SIG-M5 (cell line): ENCODE measurements around the gene PEX14.

ENCODE experiments used
- DNase-seq: peaks from one replicate; lab custom pipeline; 2025; lab: John Stamatoyannopoulos, UW

PEX14 gene

DNA sequence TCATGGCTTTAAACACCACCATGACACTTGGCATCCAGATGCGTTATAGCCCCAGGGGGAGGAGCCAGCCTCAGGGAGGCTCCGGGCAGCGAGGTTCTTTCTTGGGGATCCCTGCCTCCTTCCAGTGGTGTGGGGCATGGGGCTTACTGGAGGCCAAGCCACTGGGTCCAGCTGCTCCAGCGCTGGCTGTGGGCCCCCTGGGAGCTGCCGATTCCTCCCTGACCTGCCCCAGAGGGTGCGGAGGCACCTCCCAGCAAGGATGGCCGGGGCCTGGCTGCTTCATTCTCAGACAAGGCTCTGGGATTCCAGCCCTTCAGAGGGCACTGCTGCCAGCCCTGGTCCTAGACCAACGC, 159.3 kb downstream of the PEX14 start:
- no peak for DNase-seq

DNA sequence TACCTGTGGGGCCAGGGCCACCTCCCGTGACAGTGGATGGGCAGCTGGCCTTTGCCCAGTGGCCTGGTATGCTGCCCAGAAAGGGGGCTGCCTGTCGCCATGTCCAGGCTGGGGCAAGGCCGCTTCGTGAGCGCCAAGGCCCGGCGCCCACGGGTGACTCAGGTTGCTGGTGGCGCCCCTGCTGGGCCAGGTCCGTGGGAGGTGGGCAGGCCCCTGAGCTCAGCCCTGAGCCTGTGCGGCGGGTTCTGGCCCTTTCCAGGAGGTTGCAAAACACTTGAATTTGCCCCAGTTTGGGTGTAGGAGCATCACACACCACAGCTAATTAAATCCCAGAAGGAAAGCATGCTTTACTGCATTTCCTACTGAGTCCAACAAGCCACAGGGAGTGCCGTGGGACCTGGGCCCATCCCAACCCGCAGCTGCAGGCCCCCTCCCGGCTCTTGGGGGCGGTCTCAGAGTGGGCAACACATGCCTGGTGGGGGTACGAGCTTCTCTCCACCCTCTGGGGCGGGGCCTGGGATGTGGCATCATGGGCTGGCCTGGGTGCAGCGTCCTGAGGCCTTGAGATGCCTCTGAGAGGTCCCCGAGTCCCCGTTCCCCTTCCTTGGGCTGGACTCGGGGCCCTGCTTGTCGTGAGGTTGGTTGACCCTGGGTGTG, 159.8 kb downstream of the PEX14 start:
- no peak for DNase-seq

GRCh38 chr1:10635085-10635896, 160.5 kb downstream of the PEX14 start:
- no peak for DNase-seq

- DNase-seq = no peak
Observed at GRCh38 chr1:10635992-10636391, 161.2 kb downstream of the PEX14 start.

GRCh38 chr1:10637400-10637799, 162.7 kb downstream of the PEX14 start:
- DNase-seq = no peak

DNA sequence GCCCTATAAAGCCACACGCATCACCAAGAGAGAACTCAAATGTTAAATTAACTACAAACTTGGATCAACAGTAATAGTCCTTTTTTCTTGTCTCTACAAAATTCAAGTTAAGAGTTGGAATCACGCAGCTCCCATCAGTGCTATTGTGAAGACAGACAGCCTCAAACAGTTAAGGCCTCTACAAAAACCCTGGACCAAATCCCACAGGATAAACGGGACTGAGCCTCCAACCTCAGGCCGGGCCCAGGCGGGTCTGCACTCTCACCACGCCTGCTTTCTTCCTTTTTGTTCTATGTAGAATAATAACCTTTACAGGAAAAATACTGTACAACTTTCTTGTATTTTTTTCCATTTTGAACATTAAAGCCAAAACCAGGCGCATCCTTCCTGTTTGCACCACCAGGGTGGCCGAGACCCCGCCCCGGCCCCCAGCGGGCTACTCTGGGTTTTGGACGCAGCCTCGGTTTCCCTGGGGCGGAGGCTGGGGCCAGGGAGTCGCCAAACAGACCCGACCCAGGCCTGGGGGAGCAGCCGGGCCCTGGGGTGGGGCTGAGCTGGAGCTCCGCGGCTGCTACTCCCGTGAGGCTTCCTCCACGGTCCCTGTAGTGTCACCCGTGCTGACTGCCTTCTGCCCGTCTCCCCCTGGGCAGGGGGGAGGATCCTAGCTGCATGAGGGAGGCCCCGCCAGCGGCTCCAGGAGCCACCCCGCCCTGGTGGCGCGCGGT, 163.2 kb downstream of the PEX14 start:
- DNase-seq = no peak

DNA sequence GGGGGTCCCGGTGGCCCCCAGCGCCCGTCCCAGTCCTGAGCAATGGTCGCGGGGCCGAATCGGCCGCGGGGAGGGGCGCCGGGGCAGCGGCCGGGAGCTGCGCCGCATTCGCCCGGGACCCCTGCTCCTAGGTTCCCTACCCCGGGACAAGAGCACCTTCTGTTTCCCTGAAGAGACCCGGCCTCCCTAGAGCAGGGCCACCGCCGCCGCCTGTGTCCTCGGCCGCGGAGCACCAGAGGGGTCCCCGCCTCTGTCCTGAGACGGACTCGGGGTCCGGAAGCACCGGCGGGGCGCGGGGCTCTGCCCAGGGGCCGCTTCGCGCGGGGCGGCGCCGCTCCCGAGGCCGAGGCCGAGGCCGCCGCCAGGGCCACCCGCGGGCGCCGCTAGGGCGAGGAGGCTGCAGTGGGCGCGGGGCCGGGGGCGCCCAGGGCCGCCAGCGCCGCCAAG, 163.8 kb downstream of the PEX14 start:
- DNase-seq = no peak

DNA sequence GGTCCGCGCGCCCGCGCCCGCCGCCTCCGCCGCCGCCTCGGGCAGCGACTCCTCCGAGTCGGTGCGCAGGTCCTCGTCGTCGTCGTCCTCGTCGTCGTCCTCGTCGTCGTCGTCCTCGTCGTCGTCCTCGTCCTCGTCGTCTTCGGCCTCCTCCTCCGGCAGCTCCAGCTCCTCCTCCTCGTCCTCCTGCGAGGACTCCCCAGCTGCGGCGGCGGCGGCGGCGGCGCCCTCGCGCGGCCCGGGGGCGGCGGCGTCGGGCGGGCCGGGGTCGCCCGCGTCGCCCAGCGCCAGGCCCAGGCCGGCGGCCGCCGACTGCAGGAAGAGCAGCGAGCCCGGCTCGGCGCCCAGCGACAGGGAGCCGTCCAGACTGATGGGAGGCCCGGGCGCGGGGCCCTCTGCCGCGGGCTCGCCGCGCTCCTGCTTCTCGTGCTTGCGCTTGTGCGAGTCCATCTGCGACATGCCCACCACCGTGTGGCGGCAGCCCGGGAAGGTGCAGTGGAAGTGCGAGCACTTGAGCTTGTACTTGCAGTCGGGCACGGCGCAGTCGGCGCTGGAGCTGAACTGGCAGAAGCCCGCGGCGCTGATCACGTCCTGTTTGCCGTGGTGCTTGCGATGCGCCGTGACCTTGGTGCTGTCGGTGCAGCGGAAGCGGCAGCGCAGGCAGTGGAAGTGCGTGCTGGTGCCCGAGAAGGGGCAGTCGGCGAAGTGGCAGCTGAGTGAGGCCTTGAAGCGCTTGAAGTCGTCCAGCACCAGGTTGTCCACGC, 164.4 kb downstream of the PEX14 start:
- DNase-seq = no peak

- no peak for DNase-seq
Observed at GRCh38 chr1:10639775-10640578, 165.2 kb downstream of the PEX14 start.

DNA sequence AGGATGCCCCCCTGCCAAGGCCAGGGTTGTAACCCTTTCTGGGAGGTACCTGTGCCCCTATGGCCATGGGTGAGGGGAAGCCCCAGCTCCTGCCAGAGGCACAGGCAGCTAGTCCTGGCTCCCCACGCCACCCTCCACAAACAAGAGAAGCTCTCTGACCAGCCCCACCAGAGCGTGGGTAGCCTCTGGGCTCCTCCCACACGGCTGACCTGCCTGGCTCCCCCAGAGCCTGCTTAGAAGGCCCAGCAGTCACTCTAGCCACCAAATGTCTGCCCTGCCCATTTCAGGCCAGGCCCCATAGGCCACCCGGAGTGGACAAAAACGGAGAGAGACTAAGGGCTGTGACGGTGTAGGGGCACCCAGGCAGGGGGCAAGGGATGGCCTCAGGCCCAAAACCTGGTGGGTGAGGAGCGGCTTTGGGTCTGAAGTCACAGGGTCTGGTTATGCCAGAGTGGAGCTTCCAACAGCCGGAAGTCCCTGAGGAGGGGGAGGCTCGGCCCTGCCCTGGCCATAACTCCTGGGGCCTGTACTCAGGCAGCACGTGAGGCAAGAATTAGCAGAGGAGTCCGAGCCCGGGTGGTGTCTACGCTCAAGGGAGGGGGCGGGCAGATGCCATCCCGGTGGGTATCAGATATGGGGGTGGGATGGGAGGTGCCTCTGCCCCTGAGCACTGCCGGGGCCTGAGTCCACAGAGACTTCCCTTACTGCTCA, 166.2 kb downstream of the PEX14 start:
- no peak for DNase-seq

- DNase-seq = no peak
Observed at GRCh38 chr1:10641976-10642375, 167.2 kb downstream of the PEX14 start.

DNA sequence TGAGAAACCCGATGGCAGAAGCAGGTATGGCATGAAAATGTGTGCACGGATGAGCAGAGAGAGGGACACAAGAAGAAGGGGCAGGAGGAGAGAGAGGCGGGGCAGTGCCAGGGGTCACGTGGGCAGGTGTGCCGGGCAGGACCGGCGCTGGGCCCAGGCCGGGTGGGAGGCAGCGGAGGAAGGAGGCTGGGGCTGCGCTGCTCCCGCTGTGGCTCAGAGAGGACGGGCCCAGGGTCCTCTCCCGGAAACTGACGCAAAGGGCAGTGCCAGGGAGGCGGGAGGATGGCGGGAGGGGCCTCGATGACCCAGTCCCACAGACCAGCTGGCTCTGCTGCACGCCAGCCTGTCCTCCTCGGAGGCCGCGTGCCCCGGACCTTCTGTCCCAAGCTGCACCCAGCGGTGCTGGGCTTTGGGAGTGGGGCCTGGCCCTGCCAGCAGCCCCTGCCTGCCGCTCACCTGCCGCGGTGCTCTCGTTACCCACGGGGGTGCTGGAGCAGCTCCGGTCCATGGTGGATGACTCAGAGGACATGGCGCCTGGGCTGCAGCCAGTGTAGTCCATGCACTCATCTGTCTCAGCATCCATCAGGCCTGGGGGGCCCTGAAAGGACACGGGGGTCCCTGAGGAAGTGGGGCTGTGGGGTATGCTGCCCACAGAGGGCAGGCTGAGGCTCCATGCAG, 167.8 kb downstream of the PEX14 start:
- DNase-seq = no peak

GRCh38 chr1:10643607-10644306, 169.0 kb downstream of the PEX14 start:
- DNase-seq = no peak

DNA sequence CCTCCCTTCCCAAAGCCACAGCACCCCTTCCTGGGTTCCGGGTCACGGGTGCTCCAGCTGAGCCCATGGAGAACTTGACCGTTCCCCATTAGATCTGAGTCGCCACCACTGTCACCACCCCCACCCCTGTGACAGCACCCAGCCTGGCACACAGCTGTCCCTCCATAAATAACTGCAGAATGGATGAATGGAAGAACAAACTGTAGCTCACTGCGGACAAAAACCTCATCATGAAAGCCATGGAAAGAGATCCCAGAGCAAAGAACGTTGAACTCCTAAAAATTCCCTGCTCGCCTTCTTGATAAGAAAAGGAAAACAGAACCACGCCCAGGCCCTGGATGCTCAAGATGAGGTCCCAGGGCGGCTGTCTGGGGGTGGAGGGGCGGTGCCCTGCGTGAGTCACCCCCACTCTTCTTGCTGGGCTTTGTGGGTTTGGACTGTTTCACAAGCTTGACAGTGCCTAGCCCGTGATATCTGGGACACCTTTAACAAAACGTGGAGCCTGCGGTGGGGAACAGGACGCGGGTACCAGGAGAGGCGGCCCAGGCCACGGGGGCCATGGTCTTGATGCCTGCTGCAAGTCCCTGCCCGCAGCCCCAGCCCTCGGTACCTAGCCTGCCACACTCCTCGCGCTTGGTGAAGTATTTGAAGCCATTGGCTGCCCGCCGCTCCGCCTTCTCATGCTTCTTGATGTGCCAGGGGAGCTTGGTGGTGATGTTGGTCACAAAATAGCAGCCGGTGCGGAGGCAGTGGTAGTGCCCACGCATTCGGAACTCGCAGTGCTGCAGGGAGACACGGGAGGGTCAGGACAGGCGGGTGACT, 169.8 kb downstream of the PEX14 start:
- DNase-seq = no peak

DNA sequence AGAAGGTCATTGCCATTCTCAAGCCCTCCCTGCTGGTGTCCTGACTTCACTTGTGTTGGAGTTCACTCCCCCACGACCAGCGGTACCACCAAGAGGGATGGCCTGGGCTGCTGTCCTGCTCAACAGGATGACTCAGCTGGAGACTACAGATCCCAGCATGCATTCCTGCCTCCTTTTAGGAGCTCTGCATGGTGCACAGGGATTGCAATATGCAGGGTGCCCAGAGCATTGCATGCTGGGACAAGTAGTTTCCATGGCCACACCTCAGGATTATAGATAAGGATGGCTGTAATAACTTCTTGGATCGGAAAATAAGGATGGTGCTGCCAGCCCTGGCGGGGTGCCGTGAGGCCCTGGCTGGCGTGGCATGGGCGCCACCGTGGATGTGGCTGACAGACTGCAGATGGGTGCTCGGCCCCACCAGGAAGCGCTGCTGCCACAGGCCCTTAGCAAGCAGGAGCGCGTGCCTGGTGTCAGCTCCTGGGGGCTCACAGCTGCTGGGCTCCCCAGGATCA, 171.7 kb downstream of the PEX14 start:
- no peak for DNase-seq

DNA sequence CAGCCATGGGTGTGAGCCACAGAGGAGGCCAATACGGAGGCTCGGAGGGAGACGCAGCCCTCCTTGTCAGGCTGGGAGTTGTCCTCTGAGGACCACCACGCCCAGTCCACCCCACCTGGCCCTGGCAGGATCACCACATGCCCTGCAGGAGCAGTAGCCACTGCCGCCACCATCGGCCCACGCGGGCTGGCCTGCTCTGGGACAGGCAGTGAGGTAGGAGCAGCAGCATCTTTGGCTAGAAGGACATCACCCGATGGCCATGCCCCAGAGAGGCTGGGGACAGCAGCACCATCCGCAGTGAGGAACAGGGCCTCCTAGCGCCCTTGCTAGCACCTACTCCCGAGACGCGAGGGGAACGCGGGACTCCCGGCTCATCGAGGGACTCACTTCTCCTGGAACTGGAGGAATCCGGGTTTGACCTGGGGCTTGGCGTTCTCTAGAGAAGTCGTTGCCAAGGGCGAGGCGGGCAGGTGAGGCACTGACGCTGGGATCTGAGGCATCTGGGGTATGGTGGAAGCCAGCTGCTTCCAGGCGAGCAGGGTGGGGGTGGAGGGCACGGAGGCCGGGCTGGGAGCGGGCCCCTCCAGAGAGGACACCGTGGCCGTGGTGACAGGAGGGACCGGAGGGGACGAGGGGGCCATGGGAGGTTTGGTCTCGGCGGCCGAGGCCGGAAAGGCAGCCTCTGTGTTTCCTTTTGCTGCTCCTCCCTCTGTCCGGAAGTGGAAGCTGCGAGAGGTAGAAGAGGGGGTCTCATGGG, 172.8 kb downstream of the PEX14 start:
- no peak for DNase-seq

GRCh38 chr1:10648689-10649516, 174.2 kb downstream of the PEX14 start:
- no peak for DNase-seq
